Caco-2 (cell line): ENCODE results near the gene BTC. TPM values are rescaled to one million over a fixed set of nuclear protein-coding genes. Genes with fewer than 3 reads are reported as not detected.

ENCODE experiments used
- BruUV-seq: library from RNA; stranded (reverse); fragments of 400-500 nt; replicated peaks from 2 replicates; lab custom pipeline; 2021; lab: Mats Ljungman, UMichigan
- CTCF ChIA-PET: fragments of 300-600 bp; sonication (Branson Sonifier 250); formaldehyde crosslinking; loops from one replicate; lab custom pipeline; 2022; ENCODE audit warnings: antibody characterized with exemption; lab: Charles Lee
- POLR2A ChIA-PET: fragments of 300-600 bp; sonication (Branson Sonifier 250); formaldehyde crosslinking; loops from one replicate; lab custom pipeline; 2022; ENCODE audit warnings: antibody characterized with exemption; lab: Charles Lee
- DNase-seq, 2 experiments: peaks; one replicate each; pipeline versions ENCODE4 v3.0.0 to v3.0.0-alpha.2; 2020 to 2022
- H3K27me3 ChIP-seq: replicated peaks from 2 replicates; pipeline ENCODE4 v1.6.0; 2011; ENCODE audit warnings: low read length; ENCODE audit not compliant: control insufficient read depth, insufficient read depth
- H3K36me3 ChIP-seq: 2 replicates; pipeline ENCODE4 v1.5.1; 2011; ENCODE audit warnings: low read length; ENCODE audit not compliant: control insufficient read depth, insufficient read depth
- H3K4me1 ChIP-seq: fragments of 250-450 bp; sonication (Bioruptor Pico); 2 replicates; pipeline ENCODE4 v1.5.1; 2020; ENCODE audit warnings: mild to moderate bottlenecking
- H3K4me3 ChIP-seq: 2 replicates; pipeline ENCODE4 v1.5.1; 2011; ENCODE audit warnings: low read depth, mild to moderate bottlenecking, control low read depth, low read length
- H3K9me3 ChIP-seq: fragments of 250-450 bp; sonication (Bioruptor Pico); 2 replicates; pipeline ENCODE4 v1.5.1; 2020; ENCODE audit warnings: mild to moderate bottlenecking, moderate library complexity
- H3K27ac Mint-ChIP-seq: one replicate; pipeline ENCODE4 v1.8.0; 2022; ENCODE audit warnings: mixed read lengths; ENCODE audit not compliant: unreplicated experiment
- H3K27me3 Mint-ChIP-seq: one replicate; pipeline ENCODE4 v1.8.0; 2022; ENCODE audit warnings: mixed read lengths; ENCODE audit not compliant: insufficient read depth, unreplicated experiment
- H3K36me3 Mint-ChIP-seq: one replicate; pipeline ENCODE4 v1.8.0; 2022; ENCODE audit warnings: mild to moderate bottlenecking, mixed read lengths; ENCODE audit not compliant: insufficient read depth, unreplicated experiment
- H3K4me1 Mint-ChIP-seq: one replicate; pipeline ENCODE4 v1.8.0; 2022; ENCODE audit warnings: low read depth, mixed read lengths; ENCODE audit not compliant: unreplicated experiment
- H3K4me3 Mint-ChIP-seq: one replicate; pipeline ENCODE4 v1.8.0; 2022; ENCODE audit warnings: mild to moderate bottlenecking, moderate library complexity, mixed read lengths; ENCODE audit not compliant: unreplicated experiment
- H3K9me3 Mint-ChIP-seq: one replicate; pipeline ENCODE4 v1.8.0; 2022; ENCODE audit warnings: mixed read lengths; ENCODE audit not compliant: unreplicated experiment
- intact Hi-C: fragments of 100-400 bp; cut with micrococcal nuclease; formaldehyde crosslinking; loops from one replicate; pipeline ENCODE4 v1.10.0; 2022; ENCODE audit not compliant: unreplicated experiment
- total RNA-seq: library from RNA; stranded (reverse); gene quantifications from 2 replicates; pipeline ENCODE4 v1.2.3, GENCODE V29; 2022
- TF ChIP-seq, protein P1 (sequence below), 2 experiments: fragments of 200-600 bp in 1 of 2; IDR thresholded peaks; 1 replicate in 1 of 2; 2 replicates in 1 of 2; pipeline versions ENCODE4 v1.5.1 to v1.8.0; 2011 to 2022; ENCODE audit warnings: antibody characterized with exemption in 1 of 2, control low read depth in 1 of 2, inconsistent platforms in 1 of 2, low read depth in 1 of 2, low read length in 1 of 2, mild to moderate bottlenecking in 1 of 2, moderate library complexity in 1 of 2; ENCODE audit not compliant: insufficient read depth in 1 of 2, severe bottlenecking in 1 of 2, unreplicated experiment in 1 of 2

The BTC gene
- total RNA-seq, 1 experiment from 2014 or later: 0.09 TPM

- intact Hi-C loops: loop anchor here (5.0 kb wide), 3 partner anchors 98 to 468 kb away; no protein-coding TSS in a partner anchor
- no peak overlapping the region for H3K4me3 ChIP-seq
- ChIA-PET CTCF (no interaction called here), POLR2A (no interaction called here)
- BruUV-seq: no TSS peak
- TF ChIP-seq, protein P1, sequence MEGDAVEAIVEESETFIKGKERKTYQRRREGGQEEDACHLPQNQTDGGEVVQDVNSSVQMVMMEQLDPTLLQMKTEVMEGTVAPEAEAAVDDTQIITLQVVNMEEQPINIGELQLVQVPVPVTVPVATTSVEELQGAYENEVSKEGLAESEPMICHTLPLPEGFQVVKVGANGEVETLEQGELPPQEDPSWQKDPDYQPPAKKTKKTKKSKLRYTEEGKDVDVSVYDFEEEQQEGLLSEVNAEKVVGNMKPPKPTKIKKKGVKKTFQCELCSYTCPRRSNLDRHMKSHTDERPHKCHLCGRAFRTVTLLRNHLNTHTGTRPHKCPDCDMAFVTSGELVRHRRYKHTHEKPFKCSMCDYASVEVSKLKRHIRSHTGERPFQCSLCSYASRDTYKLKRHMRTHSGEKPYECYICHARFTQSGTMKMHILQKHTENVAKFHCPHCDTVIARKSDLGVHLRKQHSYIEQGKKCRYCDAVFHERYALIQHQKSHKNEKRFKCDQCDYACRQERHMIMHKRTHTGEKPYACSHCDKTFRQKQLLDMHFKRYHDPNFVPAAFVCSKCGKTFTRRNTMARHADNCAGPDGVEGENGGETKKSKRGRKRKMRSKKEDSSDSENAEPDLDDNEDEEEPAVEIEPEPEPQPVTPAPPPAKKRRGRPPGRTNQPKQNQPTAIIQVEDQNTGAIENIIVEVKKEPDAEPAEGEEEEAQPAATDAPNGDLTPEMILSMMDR (IDR thresholded peaks at IDR 0.05; ENCODE audit: insufficient read depth in 1 of 2, low read depth in 1 of 2, low read length in 1 of 2, severe bottlenecking in 1 of 2, unreplicated experiment in 1 of 2): no peak
- no peaks in the 10 kb centered on the region for H3K4me1 ChIP-seq
- H3K36me3 Mint-ChIP-seq: no peaks in the 10 kb centered on the region
- H3K4me3 Mint-ChIP-seq: no peak overlapping the region
- H3K27me3 Mint-ChIP-seq: peaks cover 22% of the 10 kb centered on the region
- H3K27me3 ChIP-seq: 0 out of 2 replicates have a peak, but pooled peaks cover 1% of the 10 kb centered on the region
- H3K36me3 ChIP-seq: no peaks in the 10 kb centered on the region
- no peak for DNase-seq
- no peaks in the 10 kb centered on the region for H3K9me3 Mint-ChIP-seq
- H3K4me1 Mint-ChIP-seq: peaks cover 7% of the 10 kb centered on the region
- no peak overlapping the region for H3K27ac Mint-ChIP-seq
- no peaks in the 10 kb centered on the region for H3K9me3 ChIP-seq
Measured at GRCh38 chr4:74790652-74791051, 3.7 kb downstream of the BTC start.

DNA sequence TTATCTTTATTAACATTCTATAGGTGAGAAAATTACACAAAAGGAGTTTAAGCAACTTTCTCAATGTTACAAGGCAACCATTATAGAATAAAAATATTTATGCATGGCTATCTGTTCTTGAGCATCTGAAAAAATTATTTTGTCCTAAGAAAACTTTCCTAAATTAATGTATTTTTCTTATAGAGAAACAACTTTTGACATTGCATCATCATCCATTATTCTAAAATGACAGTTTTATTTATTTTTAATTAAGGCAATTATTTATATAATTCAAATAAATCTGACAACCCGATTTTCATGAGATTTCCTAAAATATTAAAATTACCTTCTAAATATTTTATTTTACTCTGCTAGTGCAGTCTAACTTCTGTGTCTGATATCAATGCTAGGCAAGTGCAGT lies 4.8 kb downstream of the BTC start:
- no peak for DNase-seq
- Mint-ChIP-seq H3K27me3 (peaks cover 25% of the 10 kb centered on the region), H3K4me3 (no peak overlapping the region), H3K4me1 (peaks cover 7% of the 10 kb centered on the region), H3K36me3 (no peaks in the 10 kb centered on the region), H3K27ac (no peak overlapping the region), H3K9me3 (no peaks in the 10 kb centered on the region)
- H3K27me3 ChIP-seq: 0 out of 2 replicates have a peak, but pooled peaks cover 1% of the 10 kb centered on the region
- intact Hi-C loops: no loop called here
- ChIA-PET POLR2A (no interaction called here), CTCF (no interaction called here)
- H3K4me3 ChIP-seq: no peak overlapping the region
- no peaks in the 10 kb centered on the region for H3K36me3 ChIP-seq
- no TSS peak for BruUV-seq
- TF ChIP-seq, protein P1 (IDR thresholded peaks at IDR 0.05; ENCODE audit: insufficient read depth in 1 of 2, low read depth in 1 of 2, low read length in 1 of 2, severe bottlenecking in 1 of 2, unreplicated experiment in 1 of 2): no peak
- H3K9me3 ChIP-seq: no peaks in the 10 kb centered on the region
- H3K4me1 ChIP-seq: no peaks in the 10 kb centered on the region

DNA sequence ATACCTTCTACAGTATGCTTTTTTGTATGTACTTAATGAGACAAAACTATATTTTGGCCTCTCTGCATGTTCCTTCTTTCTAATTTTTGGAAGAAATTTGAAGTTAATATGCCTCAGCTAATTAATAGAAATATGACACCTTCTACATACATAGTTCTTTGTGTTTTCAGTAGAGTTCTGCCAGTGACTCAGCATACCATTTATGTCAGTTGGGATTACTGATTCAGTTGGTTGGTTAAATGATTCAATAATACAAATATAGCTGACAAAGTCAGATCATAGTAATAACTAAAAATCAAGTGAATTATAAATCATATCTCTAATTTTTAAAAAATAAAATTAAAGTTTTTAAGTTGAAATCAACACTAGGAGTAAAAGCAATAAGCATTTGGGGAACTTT lies 16.8 kb downstream of the BTC start:
- TF ChIP-seq, protein P1 (IDR thresholded peaks at IDR 0.05; ENCODE audit: insufficient read depth in 1 of 2, low read depth in 1 of 2, low read length in 1 of 2, severe bottlenecking in 1 of 2, unreplicated experiment in 1 of 2): no peak
- BruUV-seq: no TSS peak
- no peaks in the 10 kb centered on the region for H3K27me3 ChIP-seq
- intact Hi-C loops: no loop called here
- Mint-ChIP-seq H3K27ac (no peak overlapping the region), H3K9me3 (no peaks in the 10 kb centered on the region), H3K36me3 (no peaks in the 10 kb centered on the region), H3K27me3 (peaks cover 12% of the 10 kb centered on the region), H3K4me1 (no peaks in the 10 kb centered on the region), H3K4me3 (no peak overlapping the region)
- ChIA-PET POLR2A (no interaction called here), CTCF (no interaction called here)
- H3K36me3 ChIP-seq: no peaks in the 10 kb centered on the region
- H3K4me1 ChIP-seq: no peaks in the 10 kb centered on the region
- no peaks in the 10 kb centered on the region for H3K9me3 ChIP-seq
- H3K4me3 ChIP-seq: no peak overlapping the region
- no peak for DNase-seq
